Measurements from ENCODE around the gene DNM3. TPM values are rescaled to one million over a fixed set of nuclear protein-coding genes. Genes with fewer than 3 reads are reported as not detected.

Gene DNM3
- total and polyA plus RNA-seq, 2 of the 8 experiments (the other 6 are each of a cell fraction or from before 2014, with no cell fraction given): 2.0 to 8.5 TPM

DNA sequence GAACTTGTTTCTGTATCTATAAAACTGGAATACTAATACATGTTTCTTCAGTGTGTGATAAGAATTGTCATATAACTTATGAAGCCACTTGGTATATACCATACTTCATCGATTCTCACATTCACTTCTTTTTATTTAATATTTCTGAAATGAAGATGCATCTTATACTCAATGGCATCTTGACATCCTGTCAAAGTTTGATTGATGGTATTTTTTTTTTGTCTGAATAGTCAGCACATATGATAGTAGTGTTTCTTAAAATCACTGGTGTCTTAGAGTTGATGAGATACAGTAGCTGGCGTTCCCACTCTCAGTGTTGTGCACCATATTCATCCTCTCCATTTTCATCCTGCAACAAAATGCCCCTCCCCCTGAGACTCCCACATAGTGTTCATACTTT is 544.7 kb downstream of the DNM3 start:
- no peaks in the 10 kb centered on the region for H4K20me1 ChIP-seq (replicated peaks in 1 of 2; ENCODE audit: control insufficient read depth in 1 of 2, insufficient read depth in 2 of 2, low read length in 2 of 2)
- no peak overlapping the region for H2AFZ ChIP-seq (ENCODE audit: low read length)
- H3K23ac ChIP-seq (ENCODE audit: insufficient read length): no peak overlapping the region
- H3K27ac ChIP-seq (ENCODE audit: low read depth, low read length): no peak overlapping the region
- H2BK15ac ChIP-seq (ENCODE audit: low read length): no peak overlapping the region
- H3K36me3 ChIP-seq (ENCODE audit: control insufficient read depth in 2 of 4, insufficient read depth in 4 of 4, low read length in 3 of 4): no peaks in the 10 kb centered on the region
- H3K23me2 ChIP-seq (ENCODE audit: low read depth, low read length): no peaks in the 10 kb centered on the region
- no peak for DNase-seq (ENCODE audit: low read depth in 1 of 2, low spot score in 2 of 2)
- H2AK5ac ChIP-seq (ENCODE audit: low read depth, low read length): no peak overlapping the region
- no peak overlapping the region for H3K56ac ChIP-seq (replicated peaks; ENCODE audit: insufficient read length, low read depth, low read length)
- no peak overlapping the region for H2BK12ac ChIP-seq (ENCODE audit: low read depth, low read length)
- no peak overlapping the region for H2BK20ac ChIP-seq (ENCODE audit: low read length)
- FAIRE-seq: no peak
- H3K4me3 ChIP-seq (ENCODE audit: extremely low read depth in 1 of 4, insufficient read depth in 2 of 4, low read depth in 3 of 4, low read length in 4 of 4): no peak overlapping the region
- H3K4me1 ChIP-seq (replicated peaks in 1 of 4; ENCODE audit: control insufficient read depth in 3 of 4, insufficient read depth in 4 of 4, low read length in 3 of 4): peaks cover 2 to 13% (median 8%) of the 10 kb centered on the region in 4 experiments
- H3K27me3 ChIP-seq (replicated peaks in 1 of 4; ENCODE audit: control insufficient read depth in 3 of 4, extremely low read depth in 1 of 4, insufficient read depth in 3 of 4, low read length in 3 of 4): peaks cover 0 to 1% (median 0%) of the 10 kb centered on the region in 4 experiments; a peak in 1 of 7 replicates
- H2BK120ac ChIP-seq (replicated peaks; ENCODE audit: low read depth, low read length): no peak overlapping the region
- no peak overlapping the region for H3K4me2 ChIP-seq (ENCODE audit: insufficient read depth in 1 of 2, low read depth in 2 of 2, low read length in 2 of 2)
- H3K9ac ChIP-seq (replicated peaks in 1 of 4; ENCODE audit: extremely low read depth in 1 of 4, low read depth in 3 of 4, low read length in 3 of 4): no peak overlapping the region
- H3K9me3 ChIP-seq (ENCODE audit: insufficient read depth in 2 of 2, low read depth in 1 of 2, low read length in 1 of 2): no peaks in the 10 kb centered on the region
- no peak overlapping the region for H4K5ac ChIP-seq (ENCODE audit: insufficient read length, low read depth, low read length)
- H3K14ac ChIP-seq (ENCODE audit: insufficient read length): no peak overlapping the region
- POLR2A ChIA-PET (ENCODE audit: partially characterized antibody): no interaction called here
- H4K8ac ChIP-seq (ENCODE audit: extremely low read depth, insufficient read depth, low read length): no peak overlapping the region
- no peaks in the 10 kb centered on the region for H3K79me1 ChIP-seq (ENCODE audit: low read depth, low read length)
- no peak overlapping the region for H3K4ac ChIP-seq (replicated peaks; ENCODE audit: insufficient read length, low read depth, low read length)
- H3K18ac ChIP-seq (ENCODE audit: extremely low read depth, low read length): no peak overlapping the region
- H4K91ac ChIP-seq (replicated peaks; ENCODE audit: insufficient read length, low read length): no peak overlapping the region
- H2BK5ac ChIP-seq (ENCODE audit: low read depth, low read length): no peak overlapping the region
- H3K79me2 ChIP-seq (ENCODE audit: control insufficient read depth in 1 of 2, insufficient read depth in 2 of 2, low read length in 2 of 2): no peaks in the 10 kb centered on the region
- 93% methylated on average over 2 of the region's 2 CpGs; no CpG with 5 or more reads in 1 of the 2 experiments for WGBS, 2 experiments (ENCODE audit: extremely low coverage in 1 of 2, insufficient coverage in 1 of 2, insufficient read length in 1 of 2, insufficient replicate concordance in 2 of 2, low coverage in 1 of 2, low lambda C conversion rate in 2 of 2, missing lambda C conversion rate in 1 of 2)
- CTCF ChIA-PET (ENCODE audit: partially characterized antibody): interaction anchor here (0.6 to 1.1 kb wide), 6 partner anchors 10 to 296 kb away, joined by 3 to 4 read pairs (median 3); no protein-coding TSS in a partner anchor
- TF ChIP-seq PHF8 (conservative IDR thresholded peaks at IDR 0.05; ENCODE audit: low read depth, low read length) (no peak), POU5F1 (IDR thresholded peaks at IDR 0.05; ENCODE audit: low read depth, low read length) (no peak), BRCA1 (IDR thresholded peaks at IDR 0.05; ENCODE audit: low read depth, low read length) (no peak), HDAC6 (IDR thresholded peaks at IDR 0.05; ENCODE audit: low read depth, low read length) (no peak), ASH2L (IDR thresholded peaks at IDR 0.05; ENCODE audit: low read length) (no peak), HDAC2 (IDR thresholded peaks at IDR 0.05; ENCODE audit: borderline replicate concordance in 1 of 2, low read depth in 2 of 2, low read length in 2 of 2) (no peak), POLR2AphosphoS5 (IDR thresholded peaks at IDR 0.05; ENCODE audit: low read depth, low read length) (no peak), BACH1 (IDR thresholded peaks at IDR 0.05; ENCODE audit: low read length) (no peak), RFX5 (IDR thresholded peaks at IDR 0.05; ENCODE audit: borderline replicate concordance, low read depth, low read length) (no peak), EZH2 (IDR thresholded peaks at IDR 0.05; ENCODE audit: low read depth, low read length, severe bottlenecking) (no peak), CREB1 (IDR thresholded peaks at IDR 0.05) (no peak), SP4 (IDR thresholded peaks at IDR 0.05; ENCODE audit: low read length) (no peak), YY1 (IDR thresholded peaks at IDR 0.05; ENCODE audit: low read depth, low read length) (no peak)

All from H1 (cell line).